ENCODE measurements around the gene TNFAIP8L3. TPM values are rescaled to one million over a fixed set of nuclear protein-coding genes. Genes with fewer than 3 reads are reported as not detected.

TNFAIP8L3 gene
- total RNA-seq, 2 experiments from 2014 or later = not detected

- H3K27ac ChIP-seq (ENCODE audit: low read depth in 1 of 2, low read length in 2 of 2) = no peak overlapping the region
- ChIA-PET CTCF (no interaction called here), POLR2A (no interaction called here)
- no peak overlapping the region for H3K27ac Mint-ChIP-seq
- ATAC-seq (ENCODE audit: poor library complexity) = no peak
- intact Hi-C loops (cut with DNase I, micrococcal nuclease) = no loop called here
- TF ChIP-seq CTCF (IDR thresholded peaks at IDR 0.05) = no peak
- H3K9me3 Mint-ChIP-seq = no peaks in the 10 kb centered on the region
- H3K27me3 Mint-ChIP-seq = peaks cover 9% of the 10 kb centered on the region
- H3K36me3 Mint-ChIP-seq (ENCODE audit: low read depth) = no peaks in the 10 kb centered on the region
- H3K4me1 ChIP-seq (ENCODE audit: insufficient read depth, low read length) = no peaks in the 10 kb centered on the region
- peaks cover 14% of the 10 kb centered on the region for H3K4me1 Mint-ChIP-seq (ENCODE audit: low read depth)
- H3K9me3 ChIP-seq (ENCODE audit: control insufficient read depth in 1 of 2, insufficient read depth in 1 of 2, low read length in 2 of 2) = peaks cover 0 to 3% of the 10 kb centered on the region in 2 experiments
- H3K27me3 ChIP-seq (ENCODE audit: control insufficient read depth in 1 of 2, insufficient read depth in 2 of 2, low read length in 2 of 2) = no peaks in the 10 kb centered on the region
- peak in 2 of 14 experiments; percentile 15 to 19 for DNase-seq
- H3K4me3 ChIP-seq (ENCODE audit: low read length) = no peak overlapping the region
- H3K36me3 ChIP-seq (ENCODE audit: insufficient read depth, low read length) = no peaks in the 10 kb centered on the region
- H3K4me3 Mint-ChIP-seq = no peak overlapping the region
Measured at GRCh38 chr15:51075826-51076523, 18.7 kb downstream of the TNFAIP8L3 start.

DNA sequence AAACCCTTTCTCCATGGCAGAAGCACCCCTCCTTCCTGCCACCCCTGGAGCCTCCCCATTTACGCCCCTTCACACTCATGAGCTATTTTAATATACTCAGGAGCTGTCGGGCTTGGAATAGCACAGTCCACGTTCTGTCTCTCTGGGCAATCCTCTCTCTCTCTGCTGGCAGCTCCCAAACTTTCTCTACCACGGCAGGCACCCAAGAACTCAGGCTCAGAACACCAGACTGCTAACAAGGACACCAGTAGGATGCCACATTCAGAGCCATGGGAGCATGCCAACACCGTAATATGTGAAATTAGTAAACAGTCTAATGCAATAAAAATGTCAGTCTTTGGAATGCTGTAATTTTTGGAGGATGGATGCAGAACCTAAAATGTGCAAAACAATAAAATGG, 19.3 kb downstream of the TNFAIP8L3 start:
- Mint-ChIP-seq H3K9me3 (no peaks in the 10 kb centered on the region), H3K4me3 (no peak overlapping the region), H3K27ac (no peak overlapping the region), H3K4me1 (ENCODE audit: low read depth) (peaks cover 14% of the 10 kb centered on the region), H3K27me3 (peaks cover 9% of the 10 kb centered on the region), H3K36me3 (ENCODE audit: low read depth) (no peaks in the 10 kb centered on the region)
- TF ChIP-seq CTCF (IDR thresholded peaks at IDR 0.05) = no peak
- no peaks in the 10 kb centered on the region for H3K27me3 ChIP-seq (ENCODE audit: control insufficient read depth in 1 of 2, insufficient read depth in 2 of 2, low read length in 2 of 2)
- ATAC-seq (ENCODE audit: poor library complexity) (no peak), DNase-seq (no peak)
- no peaks in the 10 kb centered on the region for H3K36me3 ChIP-seq (ENCODE audit: insufficient read depth, low read length)
- intact Hi-C loops (cut with DNase I, micrococcal nuclease) = no loop called here
- peaks cover 0 to 3% of the 10 kb centered on the region in 2 experiments for H3K9me3 ChIP-seq (ENCODE audit: control insufficient read depth in 1 of 2, insufficient read depth in 1 of 2, low read length in 2 of 2)
- ChIA-PET POLR2A (no interaction called here), CTCF (no interaction called here)
- no peak overlapping the region for H3K27ac ChIP-seq (ENCODE audit: low read depth in 1 of 2, low read length in 2 of 2)
- no peaks in the 10 kb centered on the region for H3K4me1 ChIP-seq (ENCODE audit: insufficient read depth, low read length)
- H3K4me3 ChIP-seq (ENCODE audit: low read length) = no peak overlapping the region

- intact Hi-C loops (cut with DNase I, micrococcal nuclease) = no loop called here
- Mint-ChIP-seq H3K27ac (no peak overlapping the region), H3K27me3 (peaks cover 9% of the 10 kb centered on the region), H3K4me3 (no peak overlapping the region), H3K4me1 (ENCODE audit: low read depth) (peaks cover 14% of the 10 kb centered on the region), H3K9me3 (no peaks in the 10 kb centered on the region), H3K36me3 (ENCODE audit: low read depth) (no peaks in the 10 kb centered on the region)
- Histone ChIP-seq H3K9me3 (ENCODE audit: control insufficient read depth in 1 of 2, insufficient read depth in 1 of 2, low read length in 2 of 2) (peaks cover 0 to 3% of the 10 kb centered on the region in 2 experiments), H3K4me1 (ENCODE audit: insufficient read depth, low read length) (no peaks in the 10 kb centered on the region), H3K4me3 (ENCODE audit: low read length) (no peak overlapping the region), H3K36me3 (ENCODE audit: insufficient read depth, low read length) (no peaks in the 10 kb centered on the region), H3K27ac (ENCODE audit: low read depth in 1 of 2, low read length in 2 of 2) (no peak overlapping the region), H3K27me3 (ENCODE audit: control insufficient read depth in 1 of 2, insufficient read depth in 2 of 2, low read length in 2 of 2) (no peaks in the 10 kb centered on the region)
- no peak for TF ChIP-seq CTCF (IDR thresholded peaks at IDR 0.05)
- DNase-seq = no peak
- POLR2A ChIA-PET = no interaction called here
- ATAC-seq (ENCODE audit: poor library complexity) = no peak
- CTCF ChIA-PET = no interaction called here
Measured at GRCh38 chr15:51074926-51075325, 19.8 kb downstream of the TNFAIP8L3 start.

All from CD4-positive, alpha-beta T cell (primary cell).